Large intestine (tissue), 3 donors: ENCODE data around the gene MAPK8IP2. TPM values are rescaled to one million over a fixed set of nuclear protein-coding genes. Genes with fewer than 3 reads are reported as not detected.

Source experiments
- DNase-seq, 2 donors: peaks; one replicate each; pipeline versions ENCODE4 v3.0.0 to v3.0.0-alpha.2; 2013
- H3K27ac ChIP-seq: one replicate; pipeline ENCODE4 v1.5.1; 2013; ENCODE audit warnings: low read length
- H3K27me3 ChIP-seq: 2 replicates; pipeline ENCODE4 v1.6.1; 2013; ENCODE audit warnings: low read length; ENCODE audit not compliant: control insufficient read depth, insufficient read depth
- H3K36me3 ChIP-seq: 2 replicates; pipeline ENCODE4 v1.6.1; 2013; ENCODE audit warnings: low read length; ENCODE audit not compliant: control insufficient read depth, insufficient read depth
- H3K4me1 ChIP-seq: one replicate; pipeline ENCODE4 v1.6.1; 2013; ENCODE audit warnings: low read length; ENCODE audit not compliant: control insufficient read depth, insufficient read depth
- H3K4me3 ChIP-seq: one replicate; pipeline ENCODE4 v1.5.1; 2013; ENCODE audit warnings: low read length
- H3K9me3 ChIP-seq: one replicate; pipeline ENCODE4 v1.6.1; 2013; ENCODE audit warnings: mild to moderate bottlenecking, low read depth, low read length, moderate library complexity; ENCODE audit not compliant: control insufficient read depth
- WGBS: methylation state at CpG from one replicate; pipeline ENCODE4 v1.1.5; 2013; ENCODE audit warnings: low lambda C conversion rate; ENCODE audit not compliant: insufficient coverage; 5-methylcytosine and 5-hydroxymethylcytosine counted together
- polyA plus RNA-seq: library from polyadenylated mRNA; unstranded; fragments of 120-200 nt; gene quantifications from one replicate; pipeline ENCODE4 v1.2.1, GENCODE V29; 2013

Gene MAPK8IP2
- polyA plus RNA-seq, 1 donor = 5.4 TPM

- no peaks in the 10 kb centered on the region for H3K27me3 ChIP-seq
- no peak overlapping the region for H3K27ac ChIP-seq
- H3K4me1 ChIP-seq = peaks cover 19% of the 10 kb centered on the region
- peak; percentile 44 to 47 for DNase-seq
- H3K9me3 ChIP-seq = no peaks in the 10 kb centered on the region
- no peak overlapping the region for H3K4me3 ChIP-seq
- no CpG with 5 or more reads among the region's 5 CpGs for WGBS
- H3K36me3 ChIP-seq = peaks cover 19% of the 10 kb centered on the region
Measured at GRCh38 chr22:50576070-50576469, 24.5 kb upstream of the MAPK8IP2 start.

GRCh38 chr22:50576806-50577696 lies 23.5 kb upstream of the MAPK8IP2 start:
- no peak overlapping the region for H3K27ac ChIP-seq
- H3K4me1 ChIP-seq = peaks cover 19% of the 10 kb centered on the region
- H3K36me3 ChIP-seq = peaks cover 18% of the 10 kb centered on the region
- H3K9me3 ChIP-seq = no peaks in the 10 kb centered on the region
- DNase-seq = no peak
- no CpG with 5 or more reads among the region's 18 CpGs for WGBS
- no peak overlapping the region for H3K4me3 ChIP-seq
- no peaks in the 10 kb centered on the region for H3K27me3 ChIP-seq

GRCh38 chr22:50577697-50577986 lies 23.0 kb upstream of the MAPK8IP2 start:
- Histone ChIP-seq H3K27ac (no peak overlapping the region), H3K9me3 (no peaks in the 10 kb centered on the region), H3K27me3 (no peaks in the 10 kb centered on the region), H3K4me3 (no peak overlapping the region), H3K4me1 (peaks cover 19% of the 10 kb centered on the region), H3K36me3 (peaks cover 17% of the 10 kb centered on the region)
- peak in 1 of 2 donors; percentile 31 for DNase-seq
- WGBS = no CpG with 5 or more reads among the region's 23 CpGs

- H3K27ac ChIP-seq = peak within 1 kb of the TSS; percentile 48
- H3K4me1 ChIP-seq = peaks cover 19% of the 10 kb centered on the region
- no peak within 1 kb of the TSS for H3K4me3 ChIP-seq
- no CpG with 5 or more reads among the region's 63 CpGs for WGBS
- DNase-seq = peak; percentile 70 to 87
- H3K27me3 ChIP-seq = no peaks in the 10 kb centered on the region
- H3K36me3 ChIP-seq = peaks cover 17% of the 10 kb centered on the region
- no peaks in the 10 kb centered on the region for H3K9me3 ChIP-seq
Measured at GRCh38 chr22:50577987-50578775, 22.4 kb upstream of the MAPK8IP2 start, which contains the start of gene CPT1B. TSS of gene CPT1B (minus strand) at chr22:50578427. CDS start at chr22:50577915, 512 bp downstream.

GRCh38 chr22:50578776-50579310 lies 21.8 kb upstream of the MAPK8IP2 start:
- Histone ChIP-seq H3K4me1 (peaks cover 24% of the 10 kb centered on the region), H3K27me3 (no peaks in the 10 kb centered on the region), H3K9me3 (no peaks in the 10 kb centered on the region), H3K36me3 (peaks cover 17% of the 10 kb centered on the region), H3K27ac (peak overlapping the region; percentile 48), H3K4me3 (no peak overlapping the region)
- DNase-seq = no peak
- no CpG with 5 or more reads among the region's 8 CpGs for WGBS

- Histone ChIP-seq H3K27me3 (no peaks in the 10 kb centered on the region), H3K4me3 (no peak overlapping the region), H3K9me3 (no peaks in the 10 kb centered on the region), H3K4me1 (peaks cover 25% of the 10 kb centered on the region), H3K27ac (no peak overlapping the region), H3K36me3 (peaks cover 17% of the 10 kb centered on the region)
- no CpG with 5 or more reads among the region's 4 CpGs for WGBS
- no peak for DNase-seq
Measured at GRCh38 chr22:50579752-50580151, 20.8 kb upstream of the MAPK8IP2 start.

- Histone ChIP-seq H3K4me3 (peak overlapping the region; percentile 75), H3K36me3 (peaks cover 17% of the 10 kb centered on the region), H3K9me3 (no peaks in the 10 kb centered on the region), H3K4me1 (peaks cover 25% of the 10 kb centered on the region), H3K27me3 (no peaks in the 10 kb centered on the region), H3K27ac (no peak overlapping the region)
- no CpG with 5 or more reads among the region's 22 CpGs for WGBS
- DNase-seq = no peak
Measured at GRCh38 chr22:50581031-50581949, 19.3 kb upstream of the MAPK8IP2 start.

GRCh38 chr22:50581950-50582492 lies 18.6 kb upstream of the MAPK8IP2 start:
- no CpG with 5 or more reads among the region's 39 CpGs for WGBS
- H3K27ac ChIP-seq = peak overlapping the region; percentile 88
- H3K36me3 ChIP-seq = peaks cover 17% of the 10 kb centered on the region
- no peaks in the 10 kb centered on the region for H3K27me3 ChIP-seq
- DNase-seq = no peak
- H3K9me3 ChIP-seq = no peaks in the 10 kb centered on the region
- H3K4me3 ChIP-seq = peak overlapping the region; percentile 75
- H3K4me1 ChIP-seq = peaks cover 25% of the 10 kb centered on the region

GRCh38 chr22:50582493-50583293 lies 17.9 kb upstream of the MAPK8IP2 start, which contains the start of gene CHKB:
TSS of gene CHKB (minus strand) at chr22:50582849. CDS start at chr22:50582781, 68 bp downstream.
- DNase-seq = peak; percentile 98 to 99
- WGBS = no CpG with 5 or more reads among the region's 96 CpGs

More at GRCh38 chr22:50582493-50583293, 17.9 kb upstream of the MAPK8IP2 start, which contains the start of gene CHKB:
- Histone ChIP-seq H3K4me3 (peak within 1 kb of the TSS; percentile 75), H3K36me3 (peaks cover 17% of the 10 kb centered on the region), H3K4me1 (peaks cover 25% of the 10 kb centered on the region), H3K9me3 (no peaks in the 10 kb centered on the region), H3K27ac (peak within 1 kb of the TSS; percentile 88), H3K27me3 (no peaks in the 10 kb centered on the region)
